CD4-positive, alpha-beta T cell treated with Interleukin-12 subunit alpha and Interleukin-12 subunit beta, for 1 hour (primary cell): ENCODE data around the gene FAIM2.
A peak's percentile ranks its signal among the peaks of the same experiment; 100 is the strongest.
"Not testable (repeated sequence)": the region's sequence is repeated elsewhere in the genome, so short reads cannot be mapped to it uniquely, and the experiment has no call there.

Source experiments
- DNase-seq: peaks from one replicate; pipeline ENCODE4 v3.0.0-alpha.2; 2020

The FAIM2 gene

GRCh38 chr12:49855890-49856289 is 47.8 kb downstream of the FAIM2 start:
- not testable (repeated sequence) for DNase-seq

- DNase-seq = no peak
These were observed 48.7 kb downstream of the FAIM2 start for GRCh38 chr12:49854976-49855375.

- DNase-seq = no peak
These were observed 50.0 kb downstream of the FAIM2 start for GRCh38 chr12:49853671-49854070.

GRCh38 chr12:49847161-49847560 is 56.5 kb downstream of the FAIM2 start:
- DNase-seq = no peak

GRCh38 chr12:49846032-49846431 is 57.7 kb downstream of the FAIM2 start:
- DNase-seq = no peak

GRCh38 chr12:49843876-49844437 is 59.7 kb downstream of the FAIM2 start:
- no peak for DNase-seq

GRCh38 chr12:49843411-49843810 is 60.3 kb downstream of the FAIM2 start:
- no peak for DNase-seq

- peak; percentile 91 for DNase-seq
These were observed 61.0 kb downstream of the FAIM2 start, which contains the start of gene BCDIN3D for GRCh38 chr12:49842519-49843352. Gene BCDIN3D, minus strand, starts transcription at chr12:49843106. Its CDS starts 19 bp downstream, at chr12:49843087.

- peak; percentile 62 for DNase-seq
These were observed 64.6 kb downstream of the FAIM2 start for GRCh38 chr12:49838973-49839633.

GRCh38 chr12:49832836-49833421 is 70.8 kb downstream of the FAIM2 start:
- no peak for DNase-seq

- DNase-seq = no peak
These were observed 72.0 kb downstream of the FAIM2 start for GRCh38 chr12:49831717-49832116.

- peak; percentile 96 for DNase-seq
These were observed 75.3 kb downstream of the FAIM2 start, which contains the start of gene NCKAP5L for GRCh38 chr12:49828133-49829091. Gene NCKAP5L, minus strand, starts transcription at chr12:49828413. Its CDS starts 24,369 bp downstream, at chr12:49804044.

- DNase-seq = peak; percentile 49
These were observed 76.2 kb downstream of the FAIM2 start for GRCh38 chr12:49827401-49828099.

- DNase-seq = no peak
These were observed 76.7 kb downstream of the FAIM2 start for GRCh38 chr12:49827051-49827400.

- DNase-seq = no peak
These were observed 77.7 kb downstream of the FAIM2 start for GRCh38 chr12:49825971-49826421.

- DNase-seq = no peak
These were observed 78.2 kb downstream of the FAIM2 start for GRCh38 chr12:49825360-49825970.

GRCh38 chr12:49824895-49825294 is 78.8 kb downstream of the FAIM2 start:
- peak; percentile 8 for DNase-seq

GRCh38 chr12:49824416-49824815 is 79.3 kb downstream of the FAIM2 start:
- no peak for DNase-seq

- DNase-seq = no peak
These were observed 79.7 kb downstream of the FAIM2 start for GRCh38 chr12:49823951-49824350.

GRCh38 chr12:49823350-49823749 is 80.3 kb downstream of the FAIM2 start:
- no peak for DNase-seq
